Panc1 (cell line): ENCODE results near the gene FOSL2.

Experiments
- CTCF ChIP-seq: fragments of 450-650 bp; IDR thresholded peaks from 2 replicates; pipeline ENCODE4 v1.5.1; 2017; ENCODE audit warnings: mild to moderate bottlenecking
- POLR2AphosphoS5 ChIP-seq: IDR thresholded peaks from 2 replicates; pipeline ENCODE4 v1.6.1; 2012; ENCODE audit warnings: mild to moderate bottlenecking, low read depth, low read length, moderate library complexity
- REST ChIP-seq, 2 experiments: IDR thresholded peaks; 2 replicates each; pipeline ENCODE4 v1.6.1; 2011 to 2012; ENCODE audit warnings: low read depth in 2 of 2, control low read depth in 1 of 2, low read length in 1 of 2, mild to moderate bottlenecking in 1 of 2, moderate library complexity in 1 of 2; ENCODE audit not compliant: insufficient read depth in 1 of 2
- SIN3A ChIP-seq: IDR thresholded peaks from 2 replicates; pipeline ENCODE4 v1.6.1; 2012; ENCODE audit warnings: low read depth, mild to moderate bottlenecking, low read length, moderate library complexity, borderline replicate concordance; ENCODE audit not compliant: insufficient read depth
- TCF7L2 ChIP-seq: IDR thresholded peaks from 2 replicates; pipeline ENCODE4 v1.6.1; 2011; ENCODE audit warnings: mild to moderate bottlenecking, low read depth, low read length, inconsistent platforms

- no peak for TF ChIP-seq CTCF
- no peak for TF ChIP-seq REST (IDR thresholded peaks at IDR 0.05; ENCODE audit: insufficient read depth in 1 of 2, low read depth in 2 of 2, low read length in 1 of 2)
- TF ChIP-seq POLR2AphosphoS5, result no peak
- TF ChIP-seq TCF7L2, result no peak
- TF ChIP-seq SIN3A, result no peak
Observed at GRCh38 chr2:28368357-28368798, 24.3 kb upstream of the FOSL2 start.
